ENCODE data around the gene MED29. TPM values are rescaled to one million over a fixed set of nuclear protein-coding genes. Genes with fewer than 3 reads are reported as not detected.

Gene MED29
- total and polyA plus RNA-seq, 3 experiments from 2014 or later = 39.3 to 56.8 (median 39.6) TPM

- Mint-ChIP-seq H3K36me3 (peaks cover 5 to 78% (median 25%) of the 10 kb centered on the region in 3 donors), H3K27ac (peak overlapping the region; percentile 95 to 100 (median 99)), H3K4me1 (peaks cover 34 to 48% (median 42%) of the 10 kb centered on the region in 3 donors), H3K9me3 (no peaks in the 10 kb centered on the region), H3K27me3 (peaks cover 0 to 2% of the 10 kb centered on the region in 2 donors), H3K4me3 (peak overlapping the region; percentile 88 to 96 (median 95))
- peak overlapping the region; percentile 99 for H3K27ac ChIP-seq (ENCODE audit: low read depth, low read length)
- H3K27me3 ChIP-seq (ENCODE audit: insufficient read depth, low read length, poor library complexity, severe bottlenecking) = no peaks in the 10 kb centered on the region
- H3K4me3 ChIP-seq (ENCODE audit: low read length) = peak overlapping the region; percentile 79
- ChIA-PET POLR2A (interaction anchor here (0.6 to 2.8 kb wide), 10 partner anchors 12 to 834 kb away, joined by 3 to 34 read pairs (median 10); partner anchors contain the start of genes EID2B, GMFG, PLEKHG2 and RPS16), CTCF (interaction anchor here (0.6 to 2.8 kb wide), 8 partner anchors 10 to 143 kb away, joined by 3 to 27 read pairs (median 6); partner anchors contain the start of genes EID2B, PLEKHG2, RPS16 and SAMD4B)
- peak in 2 of 5 donors; percentile 82 to 91 for DNase-seq
- H3K36me3 ChIP-seq (ENCODE audit: insufficient read depth, low read length) = peaks cover 44% of the 10 kb centered on the region
- no peaks in the 10 kb centered on the region for H3K9me3 ChIP-seq (ENCODE audit: low read length)
- H3K4me1 ChIP-seq (ENCODE audit: insufficient read depth, low read length) = peaks cover 20% of the 10 kb centered on the region
Measured at GRCh38 chr19:39390451-39390750, 777 bp upstream of the MED29 start.

- Histone ChIP-seq H3K27ac (ENCODE audit: low read depth, low read length) (peak overlapping the region; percentile 45), H3K4me1 (ENCODE audit: insufficient read depth, low read length) (peaks cover 54% of the 10 kb centered on the region), H3K36me3 (ENCODE audit: insufficient read depth, low read length) (peaks cover 22% of the 10 kb centered on the region), H3K9me3 (ENCODE audit: low read length) (no peaks in the 10 kb centered on the region), H3K27me3 (ENCODE audit: insufficient read depth, low read length, poor library complexity, severe bottlenecking) (no peaks in the 10 kb centered on the region), H3K4me3 (ENCODE audit: low read length) (peak overlapping the region; percentile 68)
- CTCF ChIA-PET = interaction anchor here (0.6 to 8.9 kb wide), 18 partner anchors 9 to 135 kb away, joined by 3 to 207 read pairs (median 4); partner anchors contain the start of genes EID2B, GMFG, PLEKHG2 and RPS16
- H3K9me3 Mint-ChIP-seq = no peaks in the 10 kb centered on the region
- no peaks in the 10 kb centered on the region for H3K27me3 Mint-ChIP-seq
- peak overlapping the region; percentile 70 to 89 (median 79) for H3K4me3 Mint-ChIP-seq
- peaks cover 41 to 67% (median 54%) of the 10 kb centered on the region in 3 donors for H3K4me1 Mint-ChIP-seq
- H3K27ac Mint-ChIP-seq = peak overlapping the region; percentile 91 to 100 (median 97)
- peaks cover 5 to 40% (median 9%) of the 10 kb centered on the region in 3 donors for H3K36me3 Mint-ChIP-seq
- POLR2A ChIA-PET = interaction anchor here (0.7 to 3.7 kb wide), 6 partner anchors 10 to 100 kb away, joined by 3 to 96 read pairs (median 10); partner anchors contain the start of genes PLEKHG2, RPS16, SAMD4B and SUPT5H
- DNase-seq = peak; percentile 87 to 94 (median 92)
Measured at GRCh38 chr19:39397360-39398296, 6.5 kb downstream of the MED29 start.

- Mint-ChIP-seq H3K4me3 (peak overlapping the region; percentile 70 to 89 (median 79)), H3K9me3 (no peaks in the 10 kb centered on the region), H3K36me3 (peaks cover 5 to 38% (median 8%) of the 10 kb centered on the region in 3 donors), H3K27ac (peak overlapping the region; percentile 91 to 100 (median 97)), H3K4me1 (peaks cover 42 to 70% (median 54%) of the 10 kb centered on the region in 3 donors), H3K27me3 (no peaks in the 10 kb centered on the region)
- peak overlapping the region; percentile 45 for H3K27ac ChIP-seq (ENCODE audit: low read depth, low read length)
- H3K36me3 ChIP-seq (ENCODE audit: insufficient read depth, low read length) = peaks cover 20% of the 10 kb centered on the region
- POLR2A ChIA-PET = interaction anchor here (0.5 to 3.7 kb wide), 7 partner anchors 9 to 152 kb away, joined by 3 to 96 read pairs (median 5); partner anchors contain the start of genes PLEKHG2, RPS16, SAMD4B and SUPT5H
- H3K4me3 ChIP-seq (ENCODE audit: low read length) = peak overlapping the region; percentile 68
- peak in 3 of 5 donors; percentile 38 to 77 (median 46) for DNase-seq
- H3K4me1 ChIP-seq (ENCODE audit: insufficient read depth, low read length) = peaks cover 61% of the 10 kb centered on the region
- H3K27me3 ChIP-seq (ENCODE audit: insufficient read depth, low read length, poor library complexity, severe bottlenecking) = no peaks in the 10 kb centered on the region
- CTCF ChIA-PET = interaction anchor here (0.9 to 8.9 kb wide), 14 partner anchors 9 to 135 kb away, joined by 3 to 207 read pairs (median 5); partner anchors contain the start of genes EID2B, GMFG, PLEKHG2 and RPS16
- H3K9me3 ChIP-seq (ENCODE audit: low read length) = no peaks in the 10 kb centered on the region
Measured at GRCh38 chr19:39398297-39398864, 7.2 kb downstream of the MED29 start.

GRCh38 chr19:39399668-39400050 is 8.5 kb downstream of the MED29 start:
- Mint-ChIP-seq H3K36me3 (peaks cover 3 to 26% (median 5%) of the 10 kb centered on the region in 3 donors), H3K9me3 (no peaks in the 10 kb centered on the region), H3K4me1 (peaks cover 43 to 74% (median 59%) of the 10 kb centered on the region in 3 donors), H3K27ac (peak overlapping the region; percentile 81 to 100 (median 98)), H3K27me3 (no peaks in the 10 kb centered on the region), H3K4me3 (peak overlapping the region in 6 of 7 donors; percentile 28 to 73 (median 64))
- no peak for DNase-seq
- H3K4me3 ChIP-seq (ENCODE audit: low read length) = no peak overlapping the region
- H3K27me3 ChIP-seq (ENCODE audit: insufficient read depth, low read length, poor library complexity, severe bottlenecking) = no peaks in the 10 kb centered on the region
- ChIA-PET POLR2A (interaction anchor here (2.3 to 3.7 kb wide), 3 partner anchors 8 to 12 kb away, joined by 17 to 96 read pairs (median 38); partner anchors contain the start of genes PLEKHG2 and ZFP36), CTCF (interaction anchor here (8.9 kb wide), 1 partner anchor 12 kb away, joined by 207 read pairs; the partner anchor contains the start of gene PLEKHG2)
- no peaks in the 10 kb centered on the region for H3K9me3 ChIP-seq (ENCODE audit: low read length)
- peaks cover 12% of the 10 kb centered on the region for H3K36me3 ChIP-seq (ENCODE audit: insufficient read depth, low read length)
- H3K4me1 ChIP-seq (ENCODE audit: insufficient read depth, low read length) = peaks cover 71% of the 10 kb centered on the region
- no peak overlapping the region for H3K27ac ChIP-seq (ENCODE audit: low read depth, low read length)

GRCh38 chr19:39400061-39400460 is 8.9 kb downstream of the MED29 start:
- ChIA-PET POLR2A (interaction anchor here (0.7 to 3.1 kb wide), 3 partner anchors 9 to 94 kb away, joined by 3 to 38 read pairs (median 17); partner anchors contain the start of gene PLEKHG2), CTCF (interaction anchor here (1.2 to 8.9 kb wide), 3 partner anchors 9 to 35 kb away, joined by 6 to 207 read pairs (median 7); partner anchors contain the start of genes MED29, PAF1, PLEKHG2 and RPS16)
- Mint-ChIP-seq H3K4me3 (peak overlapping the region in 6 of 7 donors; percentile 28 to 73 (median 64)), H3K4me1 (peaks cover 44 to 76% (median 60%) of the 10 kb centered on the region in 3 donors), H3K9me3 (no peaks in the 10 kb centered on the region), H3K36me3 (peaks cover 3 to 22% (median 4%) of the 10 kb centered on the region in 3 donors), H3K27ac (peak overlapping the region; percentile 81 to 100 (median 99)), H3K27me3 (no peaks in the 10 kb centered on the region)
- H3K36me3 ChIP-seq (ENCODE audit: insufficient read depth, low read length) = peaks cover 9% of the 10 kb centered on the region
- H3K4me3 ChIP-seq (ENCODE audit: low read length) = no peak overlapping the region
- no peak overlapping the region for H3K27ac ChIP-seq (ENCODE audit: low read depth, low read length)
- no peaks in the 10 kb centered on the region for H3K9me3 ChIP-seq (ENCODE audit: low read length)
- no peaks in the 10 kb centered on the region for H3K27me3 ChIP-seq (ENCODE audit: insufficient read depth, low read length, poor library complexity, severe bottlenecking)
- DNase-seq = no peak
- peaks cover 75% of the 10 kb centered on the region for H3K4me1 ChIP-seq (ENCODE audit: insufficient read depth, low read length)

GRCh38 chr19:39401070-39401548 is 9.9 kb downstream of the MED29 start:
- peaks cover 0 to 2% of the 10 kb centered on the region in 2 donors for H3K27me3 Mint-ChIP-seq
- no peak for DNase-seq
- Histone ChIP-seq H3K27me3 (ENCODE audit: insufficient read depth, low read length, poor library complexity, severe bottlenecking) (no peaks in the 10 kb centered on the region), H3K27ac (ENCODE audit: low read depth, low read length) (peak overlapping the region; percentile 99), H3K4me3 (ENCODE audit: low read length) (peak overlapping the region; percentile 32), H3K4me1 (ENCODE audit: insufficient read depth, low read length) (peaks cover 86% of the 10 kb centered on the region), H3K9me3 (ENCODE audit: low read length) (no peaks in the 10 kb centered on the region), H3K36me3 (ENCODE audit: insufficient read depth, low read length) (peaks cover 5% of the 10 kb centered on the region)
- CTCF ChIA-PET = interaction anchor here (0.8 to 8.9 kb wide), 6 partner anchors 10 to 279 kb away, joined by 3 to 207 read pairs (median 6); partner anchors contain the start of genes MED29, PAF1, PLEKHG2 and RPS16
- peaks cover 0 to 14% (median 0%) of the 10 kb centered on the region in 3 donors for H3K36me3 Mint-ChIP-seq
- peak overlapping the region; percentile 96 to 100 (median 99) for H3K27ac Mint-ChIP-seq
- POLR2A ChIA-PET = interaction anchor here (0.5 to 3.1 kb wide), 9 partner anchors 8 to 191 kb away, joined by 3 to 38 read pairs (median 5); partner anchors contain the start of genes MED29, PAF1, PLEKHG2 and RPS16
- H3K4me3 Mint-ChIP-seq = peak overlapping the region; percentile 77 to 89 (median 80)
- peaks cover 51 to 84% (median 68%) of the 10 kb centered on the region in 3 donors for H3K4me1 Mint-ChIP-seq
- no peaks in the 10 kb centered on the region for H3K9me3 Mint-ChIP-seq

Measured in CD8-positive, alpha-beta memory T cell (primary cell).